ENCODE measurements around the gene DNAH2. TPM values are rescaled to one million over a fixed set of nuclear protein-coding genes. Genes with fewer than 3 reads are reported as not detected.

Gene DNAH2
- total and polyA plus RNA-seq, 2 of the 8 experiments (the other 6 are each of a cell fraction or from before 2014, with no cell fraction given): 0.13 to 0.18 TPM

GRCh38 chr17:7848739-7849129 lies 131.2 kb downstream of the DNAH2 start (continued):
- TF ChIP-seq CHD7 (IDR thresholded peaks at IDR 0.05; ENCODE audit: insufficient replicate concordance, low read length): no peak
